Esophagus muscularis mucosa (tissue), 4 donors: ENCODE results near the gene KLHL11. TPM values are rescaled to one million over a fixed set of nuclear protein-coding genes. Genes with fewer than 3 reads are reported as not detected.
"Not testable (repeated sequence)": the region's sequence is repeated elsewhere in the genome, so short reads cannot be mapped to it uniquely, and the experiment has no call there.

Experiments used
- DNase-seq: peaks from one replicate; pipeline ENCODE4 v3.0.0-alpha.2; 2017; ENCODE audit errors: extremely low spot score
- H3K27ac ChIP-seq, 4 donors: fragments of 200-600 bp; sonication (generic); replicated peaks in 1 of 4; 1 replicate in 3 of 4; 2 replicates in 1 of 4; pipeline ENCODE4 v1.5.1; 2016 to 2019; ENCODE audit warnings: mild to moderate bottlenecking in 1 of 4
- H3K27me3 ChIP-seq, 4 donors: fragments of 200-600 bp; sonication (generic); one replicate each; pipeline versions ENCODE4 v1.5.1 to v1.6.0; 2016 to 2019
- H3K36me3 ChIP-seq, 4 donors: fragments of 200-600 bp; sonication (generic); one replicate each; pipeline ENCODE4 v1.5.1; 2016 to 2019
- H3K4me1 ChIP-seq, 4 donors: fragments of 200-600 bp; sonication (generic); one replicate each; pipeline ENCODE4 v1.5.1; 2016 to 2019
- H3K4me3 ChIP-seq, 4 donors: fragments of 200-600 bp; sonication (generic); 1 replicate in 2 of 4; 2 replicates in 2 of 4; pipeline ENCODE4 v1.5.1; 2016 to 2019; ENCODE audit warnings: mild to moderate bottlenecking in 4 of 4, moderate library complexity in 1 of 4
- H3K9me3 ChIP-seq, 4 donors: fragments of 200-600 bp; sonication (generic); 1 replicate in 3 of 4; 2 replicates in 1 of 4; pipeline ENCODE4 v1.5.1; 2016 to 2019
- EP300 ChIP-seq: sonication (generic); formaldehyde crosslinking; IDR thresholded peaks from one replicate; pipeline ENCODE4 v1.6.1; 2017; ENCODE audit warnings: antibody characterized with exemption
- POLR2A ChIP-seq: fragments of 450-650 bp; IDR thresholded peaks from one replicate; pipeline ENCODE4 v1.6.1; 2017; ENCODE audit warnings: antibody characterized with exemption, moderate library complexity, mild to moderate bottlenecking, low read depth
- POLR2AphosphoS5 ChIP-seq, 2 donors: sonication (generic); formaldehyde crosslinking; IDR thresholded peaks; one replicate each; pipeline ENCODE4 v1.6.1; 2017; ENCODE audit warnings: antibody characterized with exemption in 2 of 2
- WGBS: methylation state at CpG from one replicate; pipeline ENCODE4 v1.1.5; 2018; 5-methylcytosine and 5-hydroxymethylcytosine counted together
- intact Hi-C: fragments of 100-400 bp; cut with DNase I; formaldehyde crosslinking; loops from one replicate; pipeline ENCODE4 v1.15.1; 2023
- total RNA-seq, 4 donors: library from RNA; depleted of rRNA; stranded (reverse); fragments of >200 nt; gene quantifications; one replicate each; pipeline versions ENCODE4 v1.1.0 to v1.2.1, GENCODE V29; 2016
- TF ChIP-seq, protein P1 (sequence below), 3 experiments: fragments of 200-600 bp in 2 of 3; fragments of 450-650 bp in 1 of 3; sonication (generic) in 2 of 3; IDR thresholded peaks; one replicate each; pipeline ENCODE4 v1.5.1; 2017 to 2019; ENCODE audit warnings: antibody characterized with exemption in 3 of 3, mild to moderate bottlenecking in 2 of 3, moderate library complexity in 1 of 3

The KLHL11 gene
- total RNA-seq, 4 donors from 2014 or later, result 12.4 to 24.2 (median 17.2) TPM

DNA sequence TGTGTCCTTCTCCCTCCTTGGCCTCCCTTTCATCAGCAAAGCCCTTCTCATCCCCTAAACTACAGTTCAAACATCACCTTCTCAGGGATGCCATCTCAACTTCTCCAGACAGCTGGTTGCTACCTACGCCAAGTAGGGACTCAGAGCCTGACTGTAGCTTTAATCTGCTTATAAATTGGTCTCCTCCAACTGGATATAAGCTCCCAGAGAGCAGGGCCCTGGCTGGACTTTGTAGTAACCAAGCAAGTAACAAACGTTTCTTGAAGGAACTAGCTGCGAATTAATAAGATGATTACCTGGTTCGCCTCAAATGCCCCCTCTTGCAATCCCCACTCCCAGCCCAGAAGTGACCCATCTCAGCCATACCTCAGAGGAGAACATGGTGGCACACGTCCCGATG lies 17.5 kb upstream of the KLHL11 start:
- TF ChIP-seq POLR2AphosphoS5 (IDR thresholded peaks at IDR 0.05), result no peak
- TF ChIP-seq, protein P1, sequence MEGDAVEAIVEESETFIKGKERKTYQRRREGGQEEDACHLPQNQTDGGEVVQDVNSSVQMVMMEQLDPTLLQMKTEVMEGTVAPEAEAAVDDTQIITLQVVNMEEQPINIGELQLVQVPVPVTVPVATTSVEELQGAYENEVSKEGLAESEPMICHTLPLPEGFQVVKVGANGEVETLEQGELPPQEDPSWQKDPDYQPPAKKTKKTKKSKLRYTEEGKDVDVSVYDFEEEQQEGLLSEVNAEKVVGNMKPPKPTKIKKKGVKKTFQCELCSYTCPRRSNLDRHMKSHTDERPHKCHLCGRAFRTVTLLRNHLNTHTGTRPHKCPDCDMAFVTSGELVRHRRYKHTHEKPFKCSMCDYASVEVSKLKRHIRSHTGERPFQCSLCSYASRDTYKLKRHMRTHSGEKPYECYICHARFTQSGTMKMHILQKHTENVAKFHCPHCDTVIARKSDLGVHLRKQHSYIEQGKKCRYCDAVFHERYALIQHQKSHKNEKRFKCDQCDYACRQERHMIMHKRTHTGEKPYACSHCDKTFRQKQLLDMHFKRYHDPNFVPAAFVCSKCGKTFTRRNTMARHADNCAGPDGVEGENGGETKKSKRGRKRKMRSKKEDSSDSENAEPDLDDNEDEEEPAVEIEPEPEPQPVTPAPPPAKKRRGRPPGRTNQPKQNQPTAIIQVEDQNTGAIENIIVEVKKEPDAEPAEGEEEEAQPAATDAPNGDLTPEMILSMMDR (IDR thresholded peaks at IDR 0.05), result no peak
- no peak for TF ChIP-seq EP300
- TF ChIP-seq POLR2A, result no peak
- Histone ChIP-seq H3K27me3 (no peaks in the 10 kb centered on the region), H3K27ac (no peak overlapping the region), H3K4me3 (no peak overlapping the region), H3K4me1 (no peaks in the 10 kb centered on the region), H3K9me3 (no peaks in the 10 kb centered on the region), H3K36me3 (peaks cover 74 to 98% (median 88%) of the 10 kb centered on the region in 4 donors)
- WGBS, result 88% methylated on average over 6 of the region's 6 CpGs
- intact Hi-C loops, result no loop called here
- DNase-seq, result no peak

DNA sequence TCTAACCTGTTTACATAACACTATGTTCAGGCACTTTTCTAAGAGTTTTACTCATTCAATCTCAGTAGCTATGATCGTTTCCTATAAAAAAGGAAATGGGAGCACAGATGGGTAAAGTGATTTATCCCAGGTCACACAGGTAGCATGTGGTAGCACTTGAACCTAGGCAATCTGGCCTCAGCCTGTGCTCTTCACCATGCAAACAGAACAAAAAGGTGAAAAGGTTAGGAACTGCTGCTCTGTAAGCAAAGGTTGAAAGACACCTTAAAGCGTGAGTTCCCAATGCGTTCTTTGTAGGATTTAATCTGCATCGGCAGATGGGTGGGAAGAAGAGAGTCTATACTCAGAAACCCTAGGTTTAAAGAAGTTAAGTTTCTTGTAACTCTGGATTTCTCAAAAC lies 14.9 kb upstream of the KLHL11 start:
- peaks cover 57 to 88% (median 78%) of the 10 kb centered on the region in 4 donors for H3K36me3 ChIP-seq
- WGBS, result 93% methylated on average over 4 of the region's 4 CpGs

DNA sequence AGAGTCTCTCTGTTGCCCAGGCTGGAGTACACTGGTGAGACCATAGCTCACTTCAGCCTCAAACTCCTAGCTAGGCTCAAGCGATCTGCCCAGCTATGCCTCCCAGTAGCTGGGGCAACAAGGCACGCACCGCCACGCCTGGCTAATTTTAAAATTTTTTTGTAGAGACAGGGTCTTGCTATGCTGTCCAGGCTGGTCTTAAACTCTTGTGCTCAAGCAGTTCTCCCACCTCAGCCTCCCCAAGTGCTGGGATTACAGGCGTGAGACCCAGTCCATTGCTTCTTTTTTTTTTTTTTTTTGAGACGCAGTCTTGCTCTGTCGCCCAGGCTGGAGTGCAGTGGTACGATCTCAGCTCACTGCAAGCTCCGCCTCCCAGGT lies 9.1 kb upstream of the KLHL11 start:
- H3K4me1 ChIP-seq, intact Hi-C loops, H3K27ac ChIP-seq, H3K27me3 ChIP-seq, H3K4me3 ChIP-seq, DNase-seq, H3K9me3 ChIP-seq: not testable (repeated sequence)
- peaks cover 41 to 89% (median 85%) of the 10 kb centered on the region in 4 donors for H3K36me3 ChIP-seq
- 92% methylated on average over 9 of the region's 9 CpGs for WGBS

More for the DNA sequence above, 14.9 kb upstream of the KLHL11 start:
- Histone ChIP-seq H3K27ac (no peak overlapping the region), H3K4me1 (no peaks in the 10 kb centered on the region), H3K27me3 (no peaks in the 10 kb centered on the region), H3K9me3 (no peaks in the 10 kb centered on the region), H3K4me3 (no peak overlapping the region)
- no peak for TF ChIP-seq EP300
- no peak for DNase-seq
- intact Hi-C loops, result no loop called here

DNA sequence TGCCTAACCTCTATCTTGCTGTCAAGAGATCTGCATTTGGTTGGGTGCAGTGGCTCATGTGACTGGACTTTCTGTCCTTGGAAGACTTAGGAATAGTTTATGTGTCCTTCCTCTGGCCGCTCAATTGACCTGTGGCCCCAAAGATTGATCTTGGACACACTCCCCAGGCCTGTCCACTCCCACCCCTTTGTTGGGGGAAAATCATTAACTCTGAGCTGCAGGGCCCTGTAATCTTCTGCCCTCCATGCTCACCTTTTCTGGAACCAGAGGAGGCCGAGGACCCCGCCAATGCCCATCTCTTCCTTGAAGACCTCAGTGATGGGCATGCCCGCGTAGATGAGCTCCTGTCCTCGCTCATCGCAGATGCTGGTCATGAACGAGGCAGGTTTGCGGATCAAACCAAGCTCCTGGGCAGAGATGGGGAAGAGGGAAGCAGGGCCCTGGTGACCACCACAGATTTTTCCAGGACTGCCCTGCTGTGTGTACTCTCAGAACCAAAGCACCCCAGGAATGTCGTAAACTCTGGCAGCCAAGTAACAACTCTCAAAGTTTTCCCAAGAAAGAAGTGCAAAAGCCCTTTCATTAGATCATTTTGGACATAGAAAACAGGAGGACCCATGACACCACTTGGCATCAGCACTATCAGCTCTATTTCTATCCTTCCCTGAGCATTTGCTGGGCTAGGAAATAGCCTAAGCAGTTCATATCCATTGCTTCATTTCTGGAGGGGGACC lies 8.5 kb upstream of the KLHL11 start:
- WGBS, result 96% methylated on average over 10 of the region's 10 CpGs
- TF ChIP-seq EP300, result no peak
- TF ChIP-seq POLR2A, result no peak
- TF ChIP-seq, protein P1 (IDR thresholded peaks at IDR 0.05), result no peak
- TF ChIP-seq POLR2AphosphoS5 (IDR thresholded peaks at IDR 0.05), result no peak
- Histone ChIP-seq H3K9me3 (no peaks in the 10 kb centered on the region), H3K4me1 (no peaks in the 10 kb centered on the region), H3K4me3 (no peak overlapping the region), H3K36me3 (peaks cover 45 to 90% (median 83%) of the 10 kb centered on the region in 4 donors), H3K27ac (no peak overlapping the region), H3K27me3 (no peaks in the 10 kb centered on the region)
- intact Hi-C loops, result no loop called here
- no peak for DNase-seq

DNA sequence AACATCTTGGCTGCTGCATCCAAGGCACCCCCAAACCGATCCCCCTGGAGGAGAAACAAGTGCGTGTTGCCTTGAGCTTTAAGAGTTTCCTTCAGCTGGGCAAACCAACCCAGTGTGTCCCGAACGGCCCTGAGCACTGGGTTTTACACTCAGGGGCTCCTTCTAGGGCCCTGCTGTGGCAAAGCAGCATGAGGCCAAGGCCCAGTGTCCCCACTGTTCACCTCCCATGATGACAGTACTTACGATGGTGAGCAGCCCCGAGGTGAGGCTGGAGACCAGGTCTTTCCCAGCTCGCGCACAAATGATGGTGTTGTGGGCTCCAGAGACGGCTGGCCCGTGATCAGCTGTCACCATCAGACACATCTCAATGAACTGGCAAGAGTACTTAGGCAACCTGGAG lies 6.6 kb upstream of the KLHL11 start:
- H3K36me3 ChIP-seq, result peaks cover 31 to 87% (median 80%) of the 10 kb centered on the region in 4 donors
- intact Hi-C loops, result no loop called here
- TF ChIP-seq, protein P1 (IDR thresholded peaks at IDR 0.05), result no peak
- TF ChIP-seq EP300 (no peak), POLR2A (no peak)
- no peak for DNase-seq
- no peak overlapping the region for H3K4me3 ChIP-seq
- WGBS, result 87% methylated on average over 4 of the region's 10 CpGs
- H3K27me3 ChIP-seq, result no peaks in the 10 kb centered on the region
- no peaks in the 10 kb centered on the region for H3K4me1 ChIP-seq
- H3K27ac ChIP-seq, result no peak overlapping the region
- no peaks in the 10 kb centered on the region for H3K9me3 ChIP-seq

DNA sequence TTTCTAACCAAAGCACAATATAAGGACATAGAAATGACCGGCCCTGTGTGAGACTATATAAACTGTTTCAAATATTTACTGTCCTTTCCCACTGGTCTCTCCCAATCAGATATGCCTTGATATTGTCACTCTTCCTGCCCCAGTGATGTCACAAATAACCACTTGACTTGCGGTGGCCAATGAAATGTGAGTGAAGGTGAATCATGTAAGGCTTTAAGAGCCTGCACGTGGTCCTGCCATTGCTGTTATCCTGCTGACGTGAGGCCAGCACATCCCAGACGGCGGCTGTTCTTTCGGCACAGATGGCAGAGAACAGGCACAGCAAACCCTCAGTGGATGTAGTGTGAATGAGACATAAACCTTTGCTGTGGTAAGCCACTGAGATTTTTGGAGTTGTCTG lies 5.4 kb upstream of the KLHL11 start:
- peaks cover 31 to 84% (median 76%) of the 10 kb centered on the region in 4 donors for H3K36me3 ChIP-seq
- WGBS, result 88% methylated on average over 7 of the region's 7 CpGs

More for the DNA sequence above, 5.4 kb upstream of the KLHL11 start:
- Histone ChIP-seq H3K4me1 (peaks cover 0 to 1% (median 0%) of the 10 kb centered on the region in 4 donors), H3K27me3 (no peaks in the 10 kb centered on the region), H3K27ac (no peak overlapping the region), H3K9me3 (no peaks in the 10 kb centered on the region), H3K4me3 (no peak overlapping the region)
- intact Hi-C loops, result no loop called here
- TF ChIP-seq POLR2A, result no peak
- no peak for TF ChIP-seq POLR2AphosphoS5 (IDR thresholded peaks at IDR 0.05)
- no peak for TF ChIP-seq EP300
- TF ChIP-seq, protein P1 (IDR thresholded peaks at IDR 0.05), result no peak
- DNase-seq, result no peak
